A549 (cell line): ENCODE measurements around the gene HAVCR2. TPM values are rescaled to one million over a fixed set of nuclear protein-coding genes. Genes with fewer than 3 reads are reported as not detected.

Experiments used
- ATAC-seq, 2 experiments: fragments of 200-7000 bp in 1 of 2; fragments of >200 bp in 1 of 2; cut with Nextera tagmentation in 1 of 2; cut with Tn5 transposase in 1 of 2; 3 replicates each; pipeline versions ENCODE4 v1.8.0 to v1.9.1; 2018 to 2020; ENCODE audit warnings: mild to moderate bottlenecking in 1 of 2, moderate library complexity in 1 of 2
- CTCF ChIA-PET: fragments of 300-600 bp; sonication (Branson Sonifier 250); formaldehyde crosslinking; extraction: SDS; loops from one replicate; lab custom pipeline; 2021; ENCODE audit warnings: antibody characterized with exemption, inconsistent platforms; lab: Yijun Ruan, JAX
- POLR2A ChIA-PET: fragments of 350-600 bp; formaldehyde crosslinking; extraction: SDS; loops from one replicate; lab custom pipeline; 2021; ENCODE audit warnings: antibody characterized with exemption, inconsistent platforms; lab: Yijun Ruan, JAX
- DNase-seq, 2 experiments: peaks; one replicate each; pipeline versions ENCODE4 v3.0.0 to v3.0.0-alpha.2; 2011 to 2016; ENCODE audit warnings: low read depth in 1 of 2, low spot score in 1 of 2
- FAIRE-seq: peaks from 2 replicates; lab custom pipeline; 2011; peaks lifted over from hg19 to GRCh38; lab: Jason Lieb, UNC
- H3K27ac ChIP-seq, 2 experiments: fragments of >200 bp; sonication (Bioruptor Twin); formaldehyde crosslinking; 3 replicates each; pipeline ENCODE4 v1.5.1; 2016 to 2017
- H3K4me1 ChIP-seq: fragments of >200 bp; sonication (Bioruptor Twin); formaldehyde crosslinking; 3 replicates; pipeline ENCODE4 v1.6.1; 2016
- H3K4me2 ChIP-seq: fragments of >200 bp; sonication (Bioruptor Twin); formaldehyde crosslinking; 3 replicates; pipeline ENCODE4 v1.6.1; 2016
- H3K4me3 ChIP-seq: fragments of >200 bp; sonication (Bioruptor Twin); formaldehyde crosslinking; 3 replicates; pipeline ENCODE4 v1.5.1; 2016
- H3K9me3 ChIP-seq: fragments of >200 bp; sonication (Bioruptor Twin); formaldehyde crosslinking; 3 replicates; pipeline ENCODE4 v1.6.1; 2016
- EHMT2 ChIP-seq: fragments of 200-600 bp; sonication (generic); IDR thresholded peaks from 2 replicates; pipeline ENCODE4 v1.6.1; 2016; ENCODE audit warnings: antibody characterized with exemption, low read depth, mild to moderate bottlenecking, moderate library complexity
- ESRRA ChIP-seq: fragments of 150-350 bp; IDR thresholded peaks from 2 replicates; pipeline ENCODE4 v1.6.1; 2014; ENCODE audit warnings: mild to moderate bottlenecking, low read length, borderline replicate concordance
- FOSB ChIP-seq: fragments of 250-450 bp; sonication (Bioruptor Pico); IDR thresholded peaks from 2 replicates; pipeline ENCODE4 v1.5.0; 2020; ENCODE audit warnings: mild to moderate bottlenecking, moderate library complexity
- GATA3 ChIP-seq: IDR thresholded peaks from 2 replicates; pipeline ENCODE4 v1.6.1; 2012; ENCODE audit warnings: borderline replicate concordance
- HEYL ChIP-seq: fragments of 250-450 bp; sonication (Bioruptor Pico); IDR thresholded peaks from 2 replicates; pipeline ENCODE4 v1.8.0; 2021; ENCODE audit warnings: mild to moderate bottlenecking, moderate library complexity
- HOXA7 ChIP-seq: fragments of 250-450 bp; sonication (Bioruptor Pico); IDR thresholded peaks from 2 replicates; pipeline ENCODE4 v1.5.0; 2020; ENCODE audit warnings: mild to moderate bottlenecking, moderate library complexity
- HOXB13 ChIP-seq: fragments of 250-450 bp; sonication (Bioruptor Pico); IDR thresholded peaks from 2 replicates; pipeline ENCODE4 v1.5.0; 2020; ENCODE audit warnings: low read depth, mild to moderate bottlenecking, moderate library complexity
- JUNB ChIP-seq: fragments of >200 bp; sonication (Bioruptor Twin); formaldehyde crosslinking; IDR thresholded peaks from 2 replicates; pipeline ENCODE4 v1.6.1; 2016
- KDM1A ChIP-seq: fragments of 200-600 bp; sonication (generic); IDR thresholded peaks from 2 replicates; pipeline ENCODE4 v1.6.1; 2016; ENCODE audit warnings: low read depth, mild to moderate bottlenecking
- MYC ChIP-seq: IDR thresholded peaks from 2 replicates; pipeline ENCODE4 v1.6.1; 2012; ENCODE audit warnings: mild to moderate bottlenecking, inconsistent platforms, low read length, improper control_type of control experiment, borderline replicate concordance
- NPAS2 ChIP-seq: fragments of 250-450 bp; sonication (Bioruptor Pico); IDR thresholded peaks from 2 replicates; pipeline ENCODE4 v1.8.0; 2022; ENCODE audit warnings: mild to moderate bottlenecking, moderate library complexity, borderline replicate concordance
- NR3C1 ChIP-seq: fragments of >200 bp; sonication (Bioruptor Twin); formaldehyde crosslinking; IDR thresholded peaks from 3 replicates; pipeline ENCODE4 v1.6.1; 2017
- RAD21 ChIP-seq, 2 experiments: fragments of >200 bp in 1 of 2; sonication (Bioruptor Twin) in 1 of 2; formaldehyde crosslinking in 1 of 2; IDR thresholded peaks in 1 of 2; conservative IDR thresholded peaks in 1 of 2; 2 replicates in 1 of 2; 3 replicates in 1 of 2; pipeline ENCODE4 v1.6.1; 2012 to 2018; ENCODE audit warnings: inconsistent platforms in 1 of 2
- RCOR1 ChIP-seq: fragments of 150-350 bp; IDR thresholded peaks from 2 replicates; pipeline ENCODE4 v1.6.1; 2014; ENCODE audit warnings: antibody characterized with exemption, low read length, low read depth
- RNF2 ChIP-seq: fragments of 200-600 bp; sonication (generic); IDR thresholded peaks from 2 replicates; pipeline ENCODE4 v1.6.1; 2016; ENCODE audit warnings: low read depth, mild to moderate bottlenecking, antibody characterized with exemption, moderate library complexity, borderline replicate concordance
- SMC3 ChIP-seq: fragments of >200 bp; sonication (Bioruptor Twin); formaldehyde crosslinking; IDR thresholded peaks from 3 replicates; pipeline ENCODE4 v1.6.1; 2018; ENCODE audit warnings: inconsistent platforms
- TP53 ChIP-seq: fragments of 250-450 bp; sonication (Bioruptor Pico); IDR thresholded peaks from 2 replicates; pipeline ENCODE4 v1.5.0; 2021; ENCODE audit warnings: mild to moderate bottlenecking, moderate library complexity
- ZC3H11A ChIP-seq: fragments of 450-650 bp; IDR thresholded peaks from 2 replicates; pipeline ENCODE4 v1.6.1; 2014; ENCODE audit warnings: antibody characterized with exemption, mild to moderate bottlenecking
- ZFP36 ChIP-seq: fragments of 450-650 bp; IDR thresholded peaks from 2 replicates; pipeline ENCODE4 v1.6.1; 2014; ENCODE audit warnings: borderline replicate concordance; ENCODE audit not compliant: partially characterized antibody
- ZSCAN20 ChIP-seq: fragments of 250-450 bp; sonication (Bioruptor Pico); IDR thresholded peaks from 2 replicates; pipeline ENCODE4 v1.8.0; 2022; ENCODE audit warnings: mild to moderate bottlenecking, moderate library complexity
- WGBS: methylation state at CpG from one replicate; pipeline ENCODE4 v1.1.6; 2017; ENCODE audit errors: missing lambda C conversion rate; 5-methylcytosine and 5-hydroxymethylcytosine counted together
- polyA plus RNA-seq, 4 experiments: library from polyadenylated mRNA; depleted of rRNA in 3 of 4; stranded (reverse); fragments of >200 nt; fragmentation: RNase III in 1 of 4; extraction: RNeasy Plus Mini Kit Qiagen cat#74134 plus additional on column Dnase treatment in 1 of 4; gene quantifications; 2 replicates in 3 of 4; 3 replicates in 1 of 4; pipeline ENCODE4 v1.2.3, GENCODE V29; 2011 to 2017
- TF ChIP-seq, protein P1 (sequence below): IDR thresholded peaks from 2 replicates; pipeline ENCODE4 v1.6.1; 2012
- TF ChIP-seq, protein P2 (sequence below): fragments of 200-600 bp; sonication (generic); IDR thresholded peaks from 2 replicates; pipeline ENCODE4 v1.6.1; 2016; ENCODE audit warnings: antibody characterized with exemption, mild to moderate bottlenecking, moderate library complexity
- TF ChIP-seq, protein P3 (sequence below): IDR thresholded peaks from 2 replicates; pipeline ENCODE4 v1.6.1; 2012

Gene HAVCR2
- polyA plus RNA-seq, 2 of the 4 experiments (the other 2 are of a cell fraction) = 0.13 to 0.17 TPM

DNA sequence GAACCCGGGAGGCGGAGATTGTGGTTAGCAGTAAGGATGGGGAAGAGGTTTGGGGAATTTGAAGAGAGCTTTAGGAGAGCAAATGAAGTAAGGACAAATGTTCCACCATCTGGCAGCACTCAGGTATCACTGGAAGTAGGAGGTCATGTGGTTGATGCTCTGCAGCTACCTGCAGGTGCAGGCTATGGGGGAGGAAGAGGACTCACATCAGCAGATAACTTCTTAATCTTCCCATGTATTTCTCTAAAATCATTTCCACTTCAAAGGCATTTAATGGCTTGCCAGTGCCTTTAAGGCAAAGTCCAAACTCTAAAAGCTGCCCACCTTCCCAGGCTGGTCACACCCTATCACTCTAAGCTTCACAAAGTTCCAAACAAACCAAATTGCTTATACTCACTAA is 41.8 kb downstream of the HAVCR2 start:
- CTCF ChIA-PET = interaction anchor here (0.6 to 1.4 kb wide), 3 partner anchors 15 to 81 kb away, joined by 3 to 4 read pairs (median 4); no protein-coding TSS in a partner anchor
- no peaks in the 10 kb centered on the region for H3K9me3 ChIP-seq
- ATAC-seq = no peak
- no peak for FAIRE-seq
- H3K4me2 ChIP-seq = no peak overlapping the region
- H3K4me1 ChIP-seq = peaks cover 31% of the 10 kb centered on the region
- 71% methylated on average over 2 of the region's 2 CpGs for WGBS
- no peak overlapping the region for H3K4me3 ChIP-seq
- TF ChIP-seq TP53 (CRISPR knock-in tag) (no peak), EHMT2 (no peak), SMC3 (no peak), ZC3H11A (no peak), HEYL (CRISPR knock-in tag) (no peak), HOXA7 (CRISPR knock-in tag) (no peak), ZSCAN20 (CRISPR knock-in tag) (no peak)
- TF ChIP-seq, protein P1, sequence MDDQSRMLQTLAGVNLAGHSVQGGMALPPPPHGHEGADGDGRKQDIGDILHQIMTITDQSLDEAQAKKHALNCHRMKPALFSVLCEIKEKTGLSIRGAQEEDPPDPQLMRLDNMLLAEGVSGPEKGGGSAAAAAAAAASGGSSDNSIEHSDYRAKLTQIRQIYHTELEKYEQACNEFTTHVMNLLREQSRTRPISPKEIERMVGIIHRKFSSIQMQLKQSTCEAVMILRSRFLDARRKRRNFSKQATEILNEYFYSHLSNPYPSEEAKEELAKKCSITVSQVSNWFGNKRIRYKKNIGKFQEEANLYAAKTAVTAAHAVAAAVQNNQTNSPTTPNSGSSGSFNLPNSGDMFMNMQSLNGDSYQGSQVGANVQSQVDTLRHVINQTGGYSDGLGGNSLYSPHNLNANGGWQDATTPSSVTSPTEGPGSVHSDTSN = no peak
- TF ChIP-seq, protein P2, sequence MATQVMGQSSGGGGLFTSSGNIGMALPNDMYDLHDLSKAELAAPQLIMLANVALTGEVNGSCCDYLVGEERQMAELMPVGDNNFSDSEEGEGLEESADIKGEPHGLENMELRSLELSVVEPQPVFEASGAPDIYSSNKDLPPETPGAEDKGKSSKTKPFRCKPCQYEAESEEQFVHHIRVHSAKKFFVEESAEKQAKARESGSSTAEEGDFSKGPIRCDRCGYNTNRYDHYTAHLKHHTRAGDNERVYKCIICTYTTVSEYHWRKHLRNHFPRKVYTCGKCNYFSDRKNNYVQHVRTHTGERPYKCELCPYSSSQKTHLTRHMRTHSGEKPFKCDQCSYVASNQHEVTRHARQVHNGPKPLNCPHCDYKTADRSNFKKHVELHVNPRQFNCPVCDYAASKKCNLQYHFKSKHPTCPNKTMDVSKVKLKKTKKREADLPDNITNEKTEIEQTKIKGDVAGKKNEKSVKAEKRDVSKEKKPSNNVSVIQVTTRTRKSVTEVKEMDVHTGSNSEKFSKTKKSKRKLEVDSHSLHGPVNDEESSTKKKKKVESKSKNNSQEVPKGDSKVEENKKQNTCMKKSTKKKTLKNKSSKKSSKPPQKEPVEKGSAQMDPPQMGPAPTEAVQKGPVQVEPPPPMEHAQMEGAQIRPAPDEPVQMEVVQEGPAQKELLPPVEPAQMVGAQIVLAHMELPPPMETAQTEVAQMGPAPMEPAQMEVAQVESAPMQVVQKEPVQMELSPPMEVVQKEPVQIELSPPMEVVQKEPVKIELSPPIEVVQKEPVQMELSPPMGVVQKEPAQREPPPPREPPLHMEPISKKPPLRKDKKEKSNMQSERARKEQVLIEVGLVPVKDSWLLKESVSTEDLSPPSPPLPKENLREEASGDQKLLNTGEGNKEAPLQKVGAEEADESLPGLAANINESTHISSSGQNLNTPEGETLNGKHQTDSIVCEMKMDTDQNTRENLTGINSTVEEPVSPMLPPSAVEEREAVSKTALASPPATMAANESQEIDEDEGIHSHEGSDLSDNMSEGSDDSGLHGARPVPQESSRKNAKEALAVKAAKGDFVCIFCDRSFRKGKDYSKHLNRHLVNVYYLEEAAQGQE = no peak
- TF ChIP-seq, all 56 proteins: peak for 0
- DNase-seq = no peak
- peak overlapping the region; percentile 17 to 69; a peak in 3 of 6 replicates for H3K27ac ChIP-seq
- POLR2A ChIA-PET = no interaction called here

DNA sequence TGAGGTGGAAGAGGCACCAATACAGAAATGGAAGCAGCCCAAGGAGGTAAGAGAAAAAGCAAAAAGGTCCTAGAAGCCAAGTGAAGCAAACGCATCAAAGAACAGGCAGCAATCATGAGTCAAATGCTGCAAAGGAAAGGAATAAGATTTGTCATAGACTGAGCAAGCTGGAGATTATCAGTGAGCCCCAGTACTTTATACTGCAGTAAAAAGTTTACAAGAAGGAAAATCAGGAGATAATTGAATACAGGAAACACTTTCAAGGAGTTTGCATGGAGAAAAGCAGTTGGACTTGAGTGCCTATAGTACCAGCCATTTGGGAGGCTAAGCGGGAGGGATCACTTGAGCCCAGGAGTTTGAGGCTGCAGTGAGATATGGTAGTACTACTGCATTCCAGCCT is 42.8 kb downstream of the HAVCR2 start:
- Histone ChIP-seq H3K27ac (peak overlapping the region; percentile 36 to 69; a peak in 4 of 6 replicates), H3K4me3 (no peak overlapping the region), H3K4me2 (no peak overlapping the region), H3K9me3 (no peaks in the 10 kb centered on the region), H3K4me1 (peaks cover 34% of the 10 kb centered on the region)
- FAIRE-seq = no peak
- POLR2A ChIA-PET = no interaction called here
- CTCF ChIA-PET = no interaction called here
- DNase-seq = no peak
- no peak; a peak in 1 of 6 replicates for ATAC-seq
- no peak for TF ChIP-seq KDM1A
- WGBS = 62% methylated on average over 2 of the region's 2 CpGs

DNA sequence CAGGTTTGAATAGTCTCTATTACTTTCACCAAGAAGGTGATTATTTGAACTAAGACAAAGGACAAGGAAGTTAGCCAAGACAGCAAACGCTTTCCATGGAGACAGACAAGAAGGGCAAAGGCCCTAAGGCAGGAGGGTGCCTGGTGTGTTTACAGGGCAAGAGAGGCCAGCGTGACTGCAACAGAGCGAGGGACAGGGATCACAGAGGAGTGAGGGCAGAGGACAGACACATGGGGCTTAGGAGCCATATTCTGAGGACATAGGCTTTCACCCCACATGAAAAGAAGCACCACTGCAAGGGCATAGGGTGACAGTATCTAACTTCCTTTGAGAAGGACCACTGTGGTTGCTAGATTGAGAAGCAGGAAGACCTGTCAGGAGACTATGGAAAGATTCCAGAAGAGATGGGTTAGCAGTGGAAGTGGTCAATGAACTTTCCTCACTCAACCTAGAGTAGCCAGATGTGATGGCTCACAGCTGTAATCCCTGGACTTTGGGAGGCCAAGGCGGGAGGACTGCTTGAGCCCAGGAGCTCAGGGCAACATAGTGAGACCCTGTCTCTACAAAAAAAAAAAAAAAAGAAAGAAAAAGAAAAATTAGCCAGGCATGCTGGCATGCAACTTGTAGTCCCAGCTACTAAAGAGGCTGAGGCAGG is 44.9 kb downstream of the HAVCR2 start:
- H3K27ac ChIP-seq = peak overlapping the region; percentile 72 to 92
- TF ChIP-seq, protein P3, sequence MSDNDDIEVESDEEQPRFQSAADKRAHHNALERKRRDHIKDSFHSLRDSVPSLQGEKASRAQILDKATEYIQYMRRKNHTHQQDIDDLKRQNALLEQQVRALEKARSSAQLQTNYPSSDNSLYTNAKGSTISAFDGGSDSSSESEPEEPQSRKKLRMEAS = 0 out of 2 replicates have a peak, but pooled peaks have one; percentile 24
- no peak for TF ChIP-seq MYC
- TF ChIP-seq, all 56 proteins: peak for 1
- ChIA-PET POLR2A (no interaction called here), CTCF (interaction anchor here (0.6 kb wide), 1 partner anchor 223 kb away, joined by 4 read pairs; no protein-coding TSS in a partner anchor)
- 47% methylated on average over 4 of the region's 4 CpGs for WGBS
- FAIRE-seq = no peak
- peaks cover 47% of the 10 kb centered on the region for H3K4me1 ChIP-seq
- DNase-seq = peak in 1 of 2 experiments; percentile 33
- no peak overlapping the region for H3K4me3 ChIP-seq
- peak overlapping the region; percentile 24; the same call in 2 of the 3 replicates for H3K4me2 ChIP-seq
- no peaks in the 10 kb centered on the region for H3K9me3 ChIP-seq
- ATAC-seq = 0 out of 6 replicates have a peak, but pooled peaks of 1 of the 2 experiments have one; percentile 2

DNA sequence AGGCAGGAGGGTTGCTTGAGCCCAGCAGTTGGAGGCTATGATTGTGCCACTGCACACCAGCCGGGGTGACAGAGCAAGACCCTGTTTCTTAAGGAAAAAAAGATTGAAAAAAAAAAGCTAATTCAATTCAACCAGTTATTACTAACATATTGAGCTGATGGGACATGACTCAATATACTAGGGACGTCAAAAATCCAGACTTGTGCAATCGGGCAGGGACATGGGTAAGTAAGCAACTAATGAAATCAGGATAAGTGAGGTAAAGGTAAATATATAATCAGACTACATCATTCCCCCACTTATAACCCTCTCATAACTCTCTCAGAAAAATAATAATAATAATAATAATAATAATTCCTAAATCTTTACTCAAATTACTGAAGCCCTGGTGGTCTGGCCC is 49.0 kb downstream of the HAVCR2 start:
- ChIA-PET POLR2A (interaction anchor here (0.6 to 1.9 kb wide), 3 partner anchors 10 to 82 kb away, joined by 7 read pairs; partner anchors contain the start of gene MED7), CTCF (interaction anchor here (0.6 to 2.8 kb wide), 3 partner anchors 13 to 1205 kb away, joined by 3 to 17 read pairs (median 11); no protein-coding TSS in a partner anchor)
- ATAC-seq (peak; percentile 39 to 41; a peak in 5 of 6 replicates), DNase-seq (peak; percentile 52 to 85), FAIRE-seq (no peak)
- peaks cover 61% of the 10 kb centered on the region for H3K4me1 ChIP-seq
- H3K4me2 ChIP-seq = peak overlapping the region; percentile 67
- peak overlapping the region; percentile 89 to 92 for H3K27ac ChIP-seq
- no peaks in the 10 kb centered on the region for H3K9me3 ChIP-seq
- 3% methylated on average over 3 of the region's 3 CpGs for WGBS
- peak overlapping the region; percentile 23; the same call in 1 of the 3 replicates for H3K4me3 ChIP-seq
- TF ChIP-seq HOXB13 = no peak
- no peak for TF ChIP-seq MYC
- no peak for TF ChIP-seq ESRRA
- no peak for TF ChIP-seq RNF2
- peak; percentile 87 for TF ChIP-seq JUNB
- peak; percentile 82; the same call in 1 of the 2 replicates for TF ChIP-seq GATA3
- TF ChIP-seq FOSB (CRISPR knock-in tag) = no peak
- no peak for TF ChIP-seq NPAS2 (CRISPR knock-in tag)
- no peak for TF ChIP-seq RCOR1
- TF ChIP-seq RAD21 (conservative IDR thresholded peaks at IDR 0.05 in 1 of 2, IDR thresholded peaks at IDR 0.05 in 1 of 2) = peak in 1 of 2 experiments; percentile 24; a peak in 2 of 5 replicates
- no peak for TF ChIP-seq NR3C1
- no peak for TF ChIP-seq HEYL (CRISPR knock-in tag)
- no peak for TF ChIP-seq SMC3
- TF ChIP-seq ZFP36 = no peak
